SK-N-MC (cell line): Measurements from ENCODE around the gene UNC13A.

ENCODE experiments used
- EZH2 ChIP-seq: fragments of 200-600 bp; sonication (generic); IDR thresholded peaks from one replicate; pipeline ENCODE4 v1.6.1; 2017; ENCODE audit warnings: antibody characterized with exemption
- POLR2AphosphoS5 ChIP-seq: IDR thresholded peaks from 2 replicates; pipeline ENCODE4 v1.6.1; 2012; ENCODE audit warnings: mild to moderate bottlenecking, low read depth, low read length, borderline replicate concordance

GRCh38 chr19:17602872-17603510, 85.2 kb downstream of the UNC13A start:
- TF ChIP-seq EZH2 = no peak
- no peak for TF ChIP-seq POLR2AphosphoS5
